ENCODE results near the gene SGK1.

GRCh38 chr6:134307870-134308269, 10.0 kb downstream of the SGK1 start:
- TF ChIP-seq CTCF (IDR thresholded peaks at IDR 0.05) (no peak), RAD21 (conservative IDR thresholded peaks at IDR 0.05 in 1 of 2, IDR thresholded peaks at IDR 0.05 in 1 of 2) (no peak)
